Esophagus squamous epithelium (tissue), 5 donors: ENCODE measurements around the gene WDR73. TPM values are rescaled to one million over a fixed set of nuclear protein-coding genes. Genes with fewer than 3 reads are reported as not detected.

Source experiments
- DNase-seq: peaks from one replicate; lab custom pipeline; 2025; lab: John Stamatoyannopoulos, UW
- H3K27ac ChIP-seq, 4 donors: fragments of 200-600 bp; sonication (generic); one replicate each; pipeline ENCODE4 v1.5.1; 2016 to 2019; ENCODE audit warnings: mild to moderate bottlenecking in 1 of 4
- H3K27me3 ChIP-seq, 4 donors: fragments of 200-600 bp; sonication (generic); 1 replicate in 3 of 4; 2 replicates in 1 of 4; pipeline versions ENCODE4 v1.5.1 to v1.6.0; 2017 to 2021; ENCODE audit warnings: antibody characterized with exemption in 1 of 4
- H3K36me3 ChIP-seq, 3 donors: fragments of 200-600 bp; sonication (generic); one replicate each; pipeline ENCODE4 v1.5.1; 2016 to 2019
- H3K4me1 ChIP-seq, 3 donors: fragments of 200-600 bp; sonication (generic); one replicate each; pipeline ENCODE4 v1.5.1; 2017 to 2019
- H3K4me3 ChIP-seq, 4 donors: fragments of 200-600 bp; sonication (generic); 1 replicate in 3 of 4; 2 replicates in 1 of 4; pipeline ENCODE4 v1.5.1; 2016 to 2019; ENCODE audit warnings: mild to moderate bottlenecking in 2 of 4, moderate library complexity in 1 of 4
- H3K9me3 ChIP-seq, 3 donors: fragments of 200-600 bp; sonication (generic); one replicate each; pipeline ENCODE4 v1.5.1; 2016 to 2019
- POLR2A ChIP-seq, 4 donors: fragments of 450-650 bp; IDR thresholded peaks; one replicate each; pipeline ENCODE4 v1.6.1; 2017; ENCODE audit warnings: antibody characterized with exemption in 4 of 4, mild to moderate bottlenecking in 4 of 4, moderate library complexity in 3 of 4
- WGBS, 2 donors: methylation state at CpG; one replicate each; pipeline ENCODE4 v1.1.5; 2018; 5-methylcytosine and 5-hydroxymethylcytosine counted together
- intact Hi-C: fragments of 100-400 bp; cut with DNase I; formaldehyde crosslinking; loops from one replicate; pipeline ENCODE4 v1.15.0; 2022
- total RNA-seq, 4 donors: library from RNA; depleted of rRNA; stranded (reverse); fragments of >200 nt; gene quantifications; one replicate each; pipeline ENCODE4 v1.1.0, GENCODE V29; 2016
- TF ChIP-seq, protein P1 (sequence below), 6 experiments: fragments of 450-650 bp in 4 of 6; fragments of 200-600 bp in 2 of 6; sonication (generic) in 2 of 6; IDR thresholded peaks; one replicate each; pipeline ENCODE4 v1.5.1; 2016 to 2019; ENCODE audit warnings: antibody characterized with exemption in 6 of 6, mild to moderate bottlenecking in 4 of 6, moderate library complexity in 4 of 6
- donor health status: DM: yes; HTN: yes; CAD: no.

Gene WDR73
- total RNA-seq, 4 donors from 2014 or later, result 14.1 to 27.5 (median 16.5) TPM

DNA sequence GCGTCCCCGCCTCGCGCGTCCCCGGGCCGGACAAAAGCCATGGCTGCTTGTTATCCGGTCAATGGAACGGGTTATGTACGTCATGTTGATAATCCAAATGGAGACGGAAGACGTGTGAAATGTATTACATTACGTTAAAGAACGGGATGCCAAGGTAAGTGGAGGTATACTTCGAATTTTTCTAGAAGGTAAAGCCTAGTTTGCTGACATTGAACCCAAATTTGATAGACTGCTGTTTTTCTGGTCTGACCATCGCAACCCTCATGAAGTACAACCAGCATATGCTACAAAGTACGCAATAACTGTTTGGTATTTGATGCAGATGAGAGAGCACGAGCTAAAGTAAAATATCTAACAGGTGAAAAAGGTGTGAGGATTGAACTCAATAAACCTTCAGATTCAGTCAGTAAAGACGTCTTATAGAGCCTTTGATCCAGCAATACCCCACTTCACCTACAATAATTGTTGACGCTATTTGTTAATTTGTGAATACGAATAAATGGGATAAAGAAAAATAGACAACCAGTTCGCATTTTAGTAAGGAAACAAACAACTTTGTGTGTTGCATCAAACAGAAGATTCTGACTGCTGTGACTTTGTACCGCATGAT is 19.8 kb downstream of the WDR73 start:
- 35 to 44% methylated on average over 16 to 19 of the region's 23 CpGs for WGBS, 2 donors
- TF ChIP-seq, protein P1, sequence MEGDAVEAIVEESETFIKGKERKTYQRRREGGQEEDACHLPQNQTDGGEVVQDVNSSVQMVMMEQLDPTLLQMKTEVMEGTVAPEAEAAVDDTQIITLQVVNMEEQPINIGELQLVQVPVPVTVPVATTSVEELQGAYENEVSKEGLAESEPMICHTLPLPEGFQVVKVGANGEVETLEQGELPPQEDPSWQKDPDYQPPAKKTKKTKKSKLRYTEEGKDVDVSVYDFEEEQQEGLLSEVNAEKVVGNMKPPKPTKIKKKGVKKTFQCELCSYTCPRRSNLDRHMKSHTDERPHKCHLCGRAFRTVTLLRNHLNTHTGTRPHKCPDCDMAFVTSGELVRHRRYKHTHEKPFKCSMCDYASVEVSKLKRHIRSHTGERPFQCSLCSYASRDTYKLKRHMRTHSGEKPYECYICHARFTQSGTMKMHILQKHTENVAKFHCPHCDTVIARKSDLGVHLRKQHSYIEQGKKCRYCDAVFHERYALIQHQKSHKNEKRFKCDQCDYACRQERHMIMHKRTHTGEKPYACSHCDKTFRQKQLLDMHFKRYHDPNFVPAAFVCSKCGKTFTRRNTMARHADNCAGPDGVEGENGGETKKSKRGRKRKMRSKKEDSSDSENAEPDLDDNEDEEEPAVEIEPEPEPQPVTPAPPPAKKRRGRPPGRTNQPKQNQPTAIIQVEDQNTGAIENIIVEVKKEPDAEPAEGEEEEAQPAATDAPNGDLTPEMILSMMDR (IDR thresholded peaks at IDR 0.05), result no peak
- no peak for TF ChIP-seq POLR2A (IDR thresholded peaks at IDR 0.05)
- intact Hi-C loops, result no loop called here
- DNase-seq, result no peak
- peaks cover 0 to 31% (median 1%) of the 10 kb centered on the region in 3 donors for H3K36me3 ChIP-seq
- peaks cover 17 to 66% (median 35%) of the 10 kb centered on the region in 3 donors for H3K4me1 ChIP-seq
- H3K4me3 ChIP-seq, result peak overlapping the region; percentile 57 to 90 (median 66)
- peak overlapping the region; percentile 91 to 96 (median 94) for H3K27ac ChIP-seq
- no peaks in the 10 kb centered on the region for H3K27me3 ChIP-seq
- H3K9me3 ChIP-seq, result no peaks in the 10 kb centered on the region

DNA sequence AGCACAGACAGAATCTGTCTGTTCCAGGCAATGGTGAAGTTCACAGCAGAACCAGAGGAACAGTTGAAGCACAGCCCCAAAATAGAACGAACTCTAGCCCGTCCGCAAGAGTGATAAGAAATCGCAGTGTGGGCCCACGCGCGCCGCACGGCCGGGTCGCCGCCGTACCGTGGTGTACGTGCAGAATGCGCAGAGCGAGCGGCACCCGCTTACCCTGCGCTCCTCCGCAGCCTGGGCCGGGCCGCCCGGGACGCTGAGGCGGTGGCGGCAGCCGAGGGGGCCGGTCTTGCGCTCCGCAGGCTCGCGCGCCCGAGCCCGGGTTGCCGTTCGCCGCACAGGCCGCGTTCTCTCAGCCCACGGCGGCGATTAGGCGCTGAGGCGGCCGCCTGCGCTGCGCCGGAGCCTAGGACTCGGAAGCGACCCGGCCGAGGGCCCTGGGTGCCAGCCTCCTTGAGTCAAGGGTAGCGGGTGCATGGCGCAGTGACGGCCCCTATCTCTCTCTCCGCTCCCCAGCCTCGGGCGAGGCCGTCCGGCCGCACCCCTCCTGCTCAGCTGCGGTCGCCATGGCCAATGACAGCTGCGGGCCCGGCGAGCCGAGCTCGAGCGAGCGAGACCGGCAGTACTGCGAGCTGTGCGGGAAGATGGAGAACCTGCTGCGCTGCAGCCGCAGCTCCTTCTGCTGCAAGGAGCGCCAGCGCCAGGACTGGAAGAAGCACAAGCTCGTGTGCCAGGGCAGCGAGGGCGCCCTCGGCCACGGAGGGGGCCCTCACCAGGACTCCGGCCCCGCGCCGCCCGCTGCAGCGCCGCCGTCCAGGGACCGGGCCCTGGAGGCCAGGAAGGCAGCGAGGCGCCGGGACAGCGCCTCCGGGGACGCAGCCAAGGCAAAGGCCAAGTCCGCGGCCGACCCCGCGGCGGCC is 20.5 kb downstream of the WDR73 start:
- Histone ChIP-seq H3K4me3 (peak overlapping the region; percentile 57 to 90 (median 66)), H3K27ac (peak overlapping the region; percentile 91 to 96 (median 94)), H3K9me3 (no peaks in the 10 kb centered on the region), H3K4me1 (peaks cover 17 to 66% (median 35%) of the 10 kb centered on the region in 3 donors), H3K36me3 (peaks cover 0 to 23% (median 0%) of the 10 kb centered on the region in 3 donors), H3K27me3 (no peaks in the 10 kb centered on the region)
- TF ChIP-seq, protein P1 (IDR thresholded peaks at IDR 0.05), result no peak
- peak in 2 of 4 donors; percentile 7 to 30 for TF ChIP-seq POLR2A (IDR thresholded peaks at IDR 0.05)
- WGBS, 2 donors, result 2% methylated on average over 18 of the region's 105 CpGs; no CpG with 5 or more reads in 1 of the 2 donors
- intact Hi-C loops, result no loop called here
- peak; percentile 23 for DNase-seq

DNA sequence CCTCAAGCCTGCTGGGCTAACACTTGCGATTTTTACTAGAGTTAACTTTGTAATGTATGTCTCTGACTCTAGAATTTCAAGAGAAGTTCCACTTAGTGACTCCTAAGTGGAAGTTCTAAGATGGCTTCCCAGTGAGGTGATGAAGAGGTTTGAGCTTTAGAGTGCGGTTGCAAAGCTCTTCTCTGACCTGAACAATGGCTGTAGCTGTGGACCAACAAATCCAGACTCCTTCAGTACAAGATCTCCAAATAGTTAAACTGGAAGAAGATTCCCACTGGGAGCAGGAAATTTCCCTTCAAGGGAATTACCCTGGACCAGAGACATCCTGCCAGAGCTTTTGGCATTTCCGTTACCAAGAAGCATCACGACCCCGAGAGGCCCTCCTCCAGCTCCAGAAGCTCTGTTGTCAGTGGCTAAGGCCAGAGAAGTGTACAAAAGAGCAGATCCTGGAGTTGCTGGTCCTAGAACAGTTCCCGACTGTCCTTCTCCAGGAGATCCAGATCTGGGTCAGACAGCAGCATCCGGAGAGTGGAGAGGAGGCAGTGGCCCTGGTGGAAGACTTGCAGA is 22.3 kb downstream of the WDR73 start:
- DNase-seq, result no peak
- Histone ChIP-seq H3K27me3 (no peaks in the 10 kb centered on the region), H3K4me3 (peak overlapping the region; percentile 53 to 90 (median 64)), H3K36me3 (peaks cover 0 to 8% (median 0%) of the 10 kb centered on the region in 3 donors), H3K27ac (peak overlapping the region; percentile 87 to 96 (median 90)), H3K9me3 (no peaks in the 10 kb centered on the region), H3K4me1 (peaks cover 17 to 52% (median 30%) of the 10 kb centered on the region in 3 donors)
- intact Hi-C loops, result no loop called here
- TF ChIP-seq, protein P1 (IDR thresholded peaks at IDR 0.05), result no peak
- no peak for TF ChIP-seq POLR2A (IDR thresholded peaks at IDR 0.05)
- 25 to 29% methylated on average over 3 to 7 of the region's 7 CpGs for WGBS, 2 donors

DNA sequence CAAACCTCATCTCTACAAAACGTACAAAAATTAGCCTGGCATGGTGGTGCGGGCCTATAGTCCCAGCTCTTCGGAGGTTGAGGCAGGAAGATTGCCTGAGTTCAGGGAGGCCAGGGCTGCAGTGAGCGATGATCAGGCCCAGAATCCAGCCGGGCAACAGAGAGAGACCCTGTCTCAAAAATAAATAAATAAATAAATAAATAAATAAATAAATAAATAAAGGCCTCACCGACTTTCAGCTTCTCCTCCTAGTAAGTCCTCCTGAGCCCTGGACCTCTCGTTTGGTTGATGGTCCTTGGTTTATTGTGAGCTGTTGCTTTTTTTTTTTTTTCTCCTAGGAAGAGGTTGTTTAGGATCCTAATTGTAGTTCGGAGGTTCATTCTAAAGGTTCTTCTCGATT is 25.1 kb downstream of the WDR73 start:
- no peak overlapping the region for H3K27ac ChIP-seq
- 85 to 89% methylated on average over 9 of the region's 9 CpGs for WGBS, 2 donors

More for the DNA sequence above, 25.1 kb downstream of the WDR73 start:
- Histone ChIP-seq H3K27me3 (no peaks in the 10 kb centered on the region), H3K4me1 (peaks cover 17 to 30% (median 22%) of the 10 kb centered on the region in 3 donors), H3K36me3 (no peaks in the 10 kb centered on the region), H3K9me3 (no peaks in the 10 kb centered on the region), H3K4me3 (no peak overlapping the region)
- intact Hi-C loops, result no loop called here
- TF ChIP-seq POLR2A (IDR thresholded peaks at IDR 0.05), result no peak
- TF ChIP-seq, protein P1 (IDR thresholded peaks at IDR 0.05), result no peak
- no peak for DNase-seq
